Smooth muscle cell (in vitro differentiated cells): ENCODE data around the gene ARMCX2. TPM values are rescaled to one million over a fixed set of nuclear protein-coding genes. Genes with fewer than 3 reads are reported as not detected.

ENCODE experiments used
- DNase-seq: peaks from one replicate; lab custom pipeline; 2025; ENCODE audit not compliant: unreplicated experiment; lab: John Stamatoyannopoulos, UW
- H2AFZ ChIP-seq: fragments of 200-600 bp; sonication (generic); 2 replicates; pipeline ENCODE4 v1.6.0; 2016; ENCODE audit warnings: antibody characterized with exemption, low read depth, mild to moderate bottlenecking
- H3F3A ChIP-seq: fragments of 200-600 bp; sonication (generic); 2 replicates; pipeline ENCODE4 v1.6.0; 2017; ENCODE audit warnings: antibody characterized with exemption, low read depth
- H3K27ac ChIP-seq: fragments of 200-600 bp; sonication (generic); 2 replicates; pipeline ENCODE4 v1.5.1; 2016; ENCODE audit warnings: low read depth, mild to moderate bottlenecking
- H3K27me3 ChIP-seq: fragments of 200-600 bp; sonication (generic); 2 replicates; pipeline ENCODE4 v1.6.1; 2016; ENCODE audit warnings: low read depth, mild to moderate bottlenecking
- H3K36me3 ChIP-seq: fragments of 200-600 bp; sonication (generic); 2 replicates; pipeline ENCODE4 v1.5.1; 2016; ENCODE audit warnings: low read depth
- H3K4me1 ChIP-seq: fragments of 200-600 bp; sonication (generic); 2 replicates; pipeline ENCODE4 v1.5.1; 2016; ENCODE audit warnings: low read depth
- H3K4me2 ChIP-seq: fragments of 200-600 bp; sonication (generic); 2 replicates; pipeline ENCODE4 v1.6.0; 2016; ENCODE audit warnings: mild to moderate bottlenecking
- H3K4me3 ChIP-seq: fragments of 200-600 bp; sonication (generic); 2 replicates; pipeline ENCODE4 v1.5.1; 2016; ENCODE audit warnings: mild to moderate bottlenecking
- H3K79me2 ChIP-seq: fragments of 200-600 bp; sonication (generic); 2 replicates; pipeline ENCODE4 v1.6.0; 2016; ENCODE audit warnings: low read depth, mild to moderate bottlenecking
- H3K9ac ChIP-seq: fragments of 200-600 bp; sonication (generic); 2 replicates; pipeline ENCODE4 v1.6.0; 2016; ENCODE audit warnings: low read depth
- H3K9me3 ChIP-seq: fragments of 200-600 bp; sonication (generic); replicated peaks from 2 replicates; pipeline ENCODE4 v1.5.1; 2016; ENCODE audit warnings: low read depth
- H4K20me1 ChIP-seq: fragments of 200-600 bp; sonication (generic); 2 replicates; pipeline ENCODE4 v1.6.0; 2016; ENCODE audit warnings: low read depth
- CTCF ChIP-seq: fragments of 200-600 bp; sonication (generic); IDR thresholded peaks from 2 replicates; pipeline ENCODE4 v1.5.1; 2017; ENCODE audit warnings: borderline replicate concordance, mild to moderate bottlenecking, antibody characterized with exemption; ENCODE audit not compliant: insufficient read depth, poor library complexity, severe bottlenecking
- WGBS: methylation state at CpG from one replicate; pipeline ENCODE4 v1.1.7; 2016; ENCODE audit warnings: low lambda C conversion rate; 5-methylcytosine and 5-hydroxymethylcytosine counted together
- polyA plus RNA-seq: library from polyadenylated mRNA; unstranded; fragments of >200 nt; fragmentation: Nextera tagmentation; extraction: Ambion mirVana; gene quantifications from 2 replicates; pipeline ENCODE4 v1.2.1, GENCODE V29; 2016
- total RNA-seq: library from RNA; depleted of rRNA; stranded (reverse); fragments of >200 nt; gene quantifications from 2 replicates; pipeline ENCODE4 v1.2.3, GENCODE V29; 2014

Gene ARMCX2
- total RNA-seq (103 and 145 TPM in 2 replicates), polyA plus RNA-seq (34.5 and 37.3 TPM in 2 replicates)

GRCh38 chrX:101659601-101660063 lies at the start of gene ARMCX2:
TSS of gene ARMCX2 (minus strand) at chrX:101659850. CDS start at chrX:101657588, 2,262 bp downstream.
- Histone ChIP-seq H4K20me1 (peaks cover 26% of the 10 kb centered on the region), H2AFZ (peak within 1 kb of the TSS; percentile 54), H3K27ac (peak within 1 kb of the TSS; percentile 45), H3K4me2 (peak within 1 kb of the TSS; percentile 81), H3K9me3 (no peaks in the 10 kb centered on the region), H3K4me3 (peak within 1 kb of the TSS; percentile 71), H3K27me3 (no peaks in the 10 kb centered on the region), H3K36me3 (no peaks in the 10 kb centered on the region), H3F3A (no peaks in the 10 kb centered on the region), H3K4me1 (no peaks in the 10 kb centered on the region), H3K9ac (peak within 1 kb of the TSS; percentile 51), H3K79me2 (no peaks in the 10 kb centered on the region)
- no peak for TF ChIP-seq CTCF
- 52% methylated on average over 22 of the region's 22 CpGs for WGBS
- no peak for DNase-seq

- 36% methylated on average over 3 of the region's 3 CpGs for WGBS
- no peaks in the 10 kb centered on the region for H3K27me3 ChIP-seq
- H3K4me3 ChIP-seq: no peak overlapping the region
- H3K27ac ChIP-seq: peak overlapping the region; percentile 61
- no peak for TF ChIP-seq CTCF
- H4K20me1 ChIP-seq: no peaks in the 10 kb centered on the region
- no peaks in the 10 kb centered on the region for H3K4me1 ChIP-seq
- H3K36me3 ChIP-seq: no peaks in the 10 kb centered on the region
- H2AFZ ChIP-seq: no peak overlapping the region
- no peaks in the 10 kb centered on the region for H3K79me2 ChIP-seq
- H3K9ac ChIP-seq: no peak overlapping the region
- no peak overlapping the region for H3K4me2 ChIP-seq
- DNase-seq: no peak
- no peaks in the 10 kb centered on the region for H3F3A ChIP-seq
- no peaks in the 10 kb centered on the region for H3K9me3 ChIP-seq
Observed at GRCh38 chrX:101709384-101709783, 49.7 kb upstream of the ARMCX2 start.

- H2AFZ ChIP-seq: no peak overlapping the region
- no peaks in the 10 kb centered on the region for H4K20me1 ChIP-seq
- no peaks in the 10 kb centered on the region for H3K79me2 ChIP-seq
- no peak for DNase-seq
- H3K27ac ChIP-seq: peak overlapping the region; percentile 61
- no peak overlapping the region for H3K4me3 ChIP-seq
- no peak overlapping the region for H3K9ac ChIP-seq
- H3K9me3 ChIP-seq: no peaks in the 10 kb centered on the region
- H3K4me2 ChIP-seq: no peak overlapping the region
- TF ChIP-seq CTCF: no peak
- H3K36me3 ChIP-seq: no peaks in the 10 kb centered on the region
- H3K4me1 ChIP-seq: no peaks in the 10 kb centered on the region
- H3F3A ChIP-seq: no peaks in the 10 kb centered on the region
- H3K27me3 ChIP-seq: no peaks in the 10 kb centered on the region
- 73% methylated on average over 3 of the region's 3 CpGs for WGBS
Observed at GRCh38 chrX:101708163-101708562, 48.5 kb upstream of the ARMCX2 start.

DNA sequence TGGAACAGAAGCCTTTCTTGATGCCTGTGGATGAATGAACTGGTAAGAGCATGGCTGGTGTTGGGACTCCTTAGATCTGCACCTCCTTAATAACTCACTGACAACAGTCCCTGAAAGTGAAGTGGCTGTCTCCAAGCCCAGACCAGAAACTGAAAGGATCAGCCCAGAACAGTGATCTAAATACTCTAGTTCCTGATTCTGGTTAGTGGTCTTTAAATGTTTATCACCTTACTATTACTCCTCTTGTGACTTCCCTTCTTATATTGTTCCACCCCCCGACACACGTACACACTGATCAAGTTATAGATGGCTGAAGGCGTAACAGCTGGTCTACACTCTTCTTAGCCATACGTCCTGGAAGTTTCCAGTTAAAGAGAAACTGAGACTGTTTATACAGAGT lies 33.8 kb upstream of the ARMCX2 start:
- no peaks in the 10 kb centered on the region for H3K27me3 ChIP-seq
- H3K4me2 ChIP-seq: no peak overlapping the region
- no peak overlapping the region for H3K4me3 ChIP-seq
- H2AFZ ChIP-seq: no peak overlapping the region
- no peaks in the 10 kb centered on the region for H3K36me3 ChIP-seq
- H3K9me3 ChIP-seq: no peaks in the 10 kb centered on the region
- no peak for TF ChIP-seq CTCF
- no peak overlapping the region for H3K9ac ChIP-seq
- no peaks in the 10 kb centered on the region for H3K79me2 ChIP-seq
- no peaks in the 10 kb centered on the region for H4K20me1 ChIP-seq
- WGBS: 79% methylated on average over 4 of the region's 4 CpGs
- no peaks in the 10 kb centered on the region for H3K4me1 ChIP-seq
- no peaks in the 10 kb centered on the region for H3F3A ChIP-seq
- no peak overlapping the region for H3K27ac ChIP-seq
- DNase-seq: no peak
